HEK293 (cell line): ENCODE measurements around the gene GAREM1.

Experiments used
- CTCF ChIA-PET: fragments of 350-600 bp; formaldehyde crosslinking; extraction: SDS; loops from one replicate; lab custom pipeline; 2021; ENCODE audit warnings: antibody characterized with exemption; lab: Yijun Ruan, JAX
- POLR2A ChIA-PET: fragments of 300-600 bp; formaldehyde crosslinking; extraction: SDS; loops from one replicate; lab custom pipeline; 2020; ENCODE audit warnings: antibody characterized with exemption, inconsistent platforms; lab: Yijun Ruan, JAX
- H3K27ac ChIP-seq: fragments of 200-500 bp; sonication (Bioruptor generic); 2 replicates; pipeline ENCODE4 v1.5.1; 2014; ENCODE audit warnings: low read depth, low read length, control low read depth, inconsistent platforms; ENCODE audit errors: extremely low read depth
- H3K36me3 ChIP-seq, 2 experiments: fragments of 200-500 bp in 1 of 2; sonication (Bioruptor generic) in 1 of 2; 1 replicate in 1 of 2; 2 replicates in 1 of 2; pipeline ENCODE4 v1.5.1; 2014 to 2017; ENCODE audit warnings: inconsistent platforms in 2 of 2, low read length in 2 of 2; ENCODE audit not compliant: control insufficient read depth in 2 of 2, insufficient read depth in 1 of 2
- H3K4me1 ChIP-seq: fragments of 200-500 bp; sonication (Bioruptor generic); 2 replicates; pipeline ENCODE4 v1.5.1; 2014; ENCODE audit warnings: mild to moderate bottlenecking, low read length, inconsistent platforms; ENCODE audit not compliant: control insufficient read depth, insufficient read depth
- H3K4me3 ChIP-seq: 2 replicates; pipeline ENCODE4 v1.5.1; 2011; ENCODE audit warnings: low read depth, mild to moderate bottlenecking, control low read depth, low read length, moderate library complexity
- H3K9me3 ChIP-seq: fragments of 200-500 bp; sonication (Bioruptor generic); 2 replicates; pipeline ENCODE4 v1.5.1; 2014; ENCODE audit warnings: low read depth, low read length, inconsistent platforms; ENCODE audit not compliant: control insufficient read depth, insufficient read depth
- ATF2 ChIP-seq: fragments of 450-650 bp; formaldehyde crosslinking; IDR thresholded peaks from 2 replicates; pipeline ENCODE4 v1.5.1; 2016; ENCODE audit warnings: missing biosample characterization, missing genetic modification characterization, low read depth
- BCL6B ChIP-seq: fragments of 450-650 bp; formaldehyde crosslinking; IDR thresholded peaks from 2 replicates; pipeline ENCODE4 v1.5.1; 2017; ENCODE audit warnings: missing biosample characterization, missing genetic modification characterization
- INSM2 ChIP-seq: fragments of 450-650 bp; formaldehyde crosslinking; IDR thresholded peaks from 2 replicates; pipeline ENCODE4 v1.5.1; 2016; ENCODE audit warnings: missing biosample characterization, missing genetic modification characterization
- KLF10 ChIP-seq: fragments of 450-650 bp; IDR thresholded peaks from 2 replicates; pipeline ENCODE4 v1.5.1; 2018; ENCODE audit warnings: missing biosample characterization, mild to moderate bottlenecking, missing genetic modification characterization
- KLF16 ChIP-seq: fragments of 450-650 bp; formaldehyde crosslinking; IDR thresholded peaks from 2 replicates; pipeline ENCODE4 v1.5.1; 2017; ENCODE audit warnings: missing biosample characterization, missing genetic modification characterization
- KLF8 ChIP-seq: fragments of 450-650 bp; formaldehyde crosslinking; IDR thresholded peaks from 2 replicates; pipeline ENCODE4 v1.5.1; 2016; ENCODE audit warnings: missing biosample characterization, missing genetic modification characterization
- SCRT2 ChIP-seq: fragments of 450-650 bp; formaldehyde crosslinking; IDR thresholded peaks from 2 replicates; pipeline ENCODE4 v1.5.1; 2016; ENCODE audit warnings: missing biosample characterization, missing genetic modification characterization
- SP2 ChIP-seq: fragments of 450-650 bp; formaldehyde crosslinking; IDR thresholded peaks from 2 replicates; pipeline ENCODE4 v1.5.1; 2016; ENCODE audit warnings: missing biosample characterization, missing genetic modification characterization
- ZBTB48 ChIP-seq: fragments of 450-650 bp; formaldehyde crosslinking; IDR thresholded peaks from 2 replicates; pipeline ENCODE4 v1.5.1; 2016; ENCODE audit warnings: missing biosample characterization, missing genetic modification characterization
- ZFP3 ChIP-seq: fragments of 450-650 bp; formaldehyde crosslinking; IDR thresholded peaks from 2 replicates; pipeline ENCODE4 v1.5.1; 2016; ENCODE audit warnings: low read depth, missing biosample characterization, missing genetic modification characterization
- ZNF121 ChIP-seq: fragments of 450-650 bp; formaldehyde crosslinking; IDR thresholded peaks from 2 replicates; pipeline ENCODE4 v1.5.1; 2016; ENCODE audit warnings: missing biosample characterization, missing genetic modification characterization
- ZNF18 ChIP-seq: fragments of 450-650 bp; formaldehyde crosslinking; IDR thresholded peaks from 2 replicates; pipeline ENCODE4 v1.5.1; 2016; ENCODE audit warnings: missing biosample characterization, missing genetic modification characterization
- ZNF202 ChIP-seq: fragments of 450-650 bp; formaldehyde crosslinking; IDR thresholded peaks from 2 replicates; pipeline ENCODE4 v1.5.1; 2016; ENCODE audit warnings: missing biosample characterization, missing genetic modification characterization, borderline replicate concordance
- ZNF24 ChIP-seq: fragments of 450-650 bp; formaldehyde crosslinking; IDR thresholded peaks from 2 replicates; pipeline ENCODE4 v1.5.1; 2016; ENCODE audit warnings: missing biosample characterization, missing genetic modification characterization
- ZNF280D ChIP-seq: fragments of 450-650 bp; formaldehyde crosslinking; IDR thresholded peaks from 2 replicates; pipeline ENCODE4 v1.5.1; 2016; ENCODE audit warnings: missing biosample characterization, missing genetic modification characterization
- ZNF292 ChIP-seq: fragments of 450-650 bp; formaldehyde crosslinking; IDR thresholded peaks from 2 replicates; pipeline ENCODE4 v1.5.1; 2016; ENCODE audit warnings: low read depth, missing biosample characterization, missing genetic modification characterization, borderline replicate concordance
- ZNF391 ChIP-seq: fragments of 450-650 bp; formaldehyde crosslinking; IDR thresholded peaks from 2 replicates; pipeline ENCODE4 v1.5.1; 2016; ENCODE audit warnings: low read depth, missing biosample characterization, missing genetic modification characterization, borderline replicate concordance
- ZNF529 ChIP-seq: fragments of 450-650 bp; formaldehyde crosslinking; IDR thresholded peaks from 2 replicates; pipeline ENCODE4 v1.5.1; 2017; ENCODE audit warnings: missing genetic modification characterization, missing biosample characterization; ENCODE audit not compliant: insufficient replicate concordance
- ZNF530 ChIP-seq: fragments of 450-650 bp; formaldehyde crosslinking; IDR thresholded peaks from 2 replicates; pipeline ENCODE4 v1.5.1; 2016; ENCODE audit warnings: low read depth, missing biosample characterization, missing genetic modification characterization
- ZNF610 ChIP-seq: fragments of 450-650 bp; formaldehyde crosslinking; IDR thresholded peaks from 2 replicates; pipeline ENCODE4 v1.5.1; 2016; ENCODE audit warnings: missing biosample characterization, missing genetic modification characterization, borderline replicate concordance
- ZNF621 ChIP-seq: fragments of 450-650 bp; formaldehyde crosslinking; IDR thresholded peaks from 2 replicates; pipeline ENCODE4 v1.5.1; 2017; ENCODE audit warnings: missing biosample characterization, missing genetic modification characterization
- ZNF624 ChIP-seq: fragments of 450-650 bp; formaldehyde crosslinking; IDR thresholded peaks from 2 replicates; pipeline ENCODE4 v1.5.1; 2017; ENCODE audit warnings: missing biosample characterization, missing genetic modification characterization
- ZNF677 ChIP-seq: fragments of 450-650 bp; IDR thresholded peaks from 2 replicates; pipeline ENCODE4 v1.5.0; 2018; ENCODE audit warnings: missing biosample characterization, mild to moderate bottlenecking, missing genetic modification characterization, moderate library complexity

The GAREM1 gene

GRCh38 chr18:32442575-32442974 is 28.1 kb downstream of the GAREM1 start:
- CTCF ChIA-PET: interaction anchor here (0.5 to 4.5 kb wide), 5 partner anchors 8 to 720 kb away, joined by 3 to 31 read pairs (median 3); partner anchors contain the start of gene GAREM1

GRCh38 chr18:32441533-32441932 is 29.1 kb downstream of the GAREM1 start:
- TF ChIP-seq ZNF610: no peak
- no peaks in the 10 kb centered on the region for H3K36me3 ChIP-seq
- H3K4me3 ChIP-seq: no peak overlapping the region
- CTCF ChIA-PET: interaction anchor here (0.6 to 4.5 kb wide), 7 partner anchors 10 to 719 kb away, joined by 3 to 31 read pairs (median 6); partner anchors contain the start of gene GAREM1
- no peak overlapping the region for H3K27ac ChIP-seq
- no peaks in the 10 kb centered on the region for H3K9me3 ChIP-seq
- no peaks in the 10 kb centered on the region; the same call in 1 of the 2 replicates for H3K4me1 ChIP-seq
- POLR2A ChIA-PET: interaction anchor here (0.7 kb wide), 1 partner anchor 46 kb away, joined by 3 read pairs; no protein-coding TSS in a partner anchor

More at GRCh38 chr18:32442575-32442974, 28.1 kb downstream of the GAREM1 start:
- POLR2A ChIA-PET: interaction anchor here (0.7 kb wide), 1 partner anchor 45 kb away, joined by 3 read pairs; no protein-coding TSS in a partner anchor
- no peak for TF ChIP-seq ZNF280D (tag by site-specific recombination)
- no peak for TF ChIP-seq ATF2 (tag by site-specific recombination)
- TF ChIP-seq SP2 (tag by site-specific recombination): no peak
- TF ChIP-seq ZNF530 (tag by site-specific recombination): no peak
- no peak for TF ChIP-seq ZFP3
- no peak for TF ChIP-seq INSM2 (tag by site-specific recombination)
- no peak for TF ChIP-seq ZNF24 (tag by site-specific recombination)
- TF ChIP-seq BCL6B (tag by site-specific recombination): no peak
- no peak for TF ChIP-seq ZNF677
- TF ChIP-seq KLF8 (tag by site-specific recombination): no peak
- no peaks in the 10 kb centered on the region for H3K9me3 ChIP-seq
- peaks cover 2% of the 10 kb centered on the region for H3K4me1 ChIP-seq
- no peak overlapping the region for H3K27ac ChIP-seq
- no peak overlapping the region for H3K4me3 ChIP-seq
- H3K36me3 ChIP-seq: no peaks in the 10 kb centered on the region

- ChIA-PET CTCF (interaction anchor here (0.6 to 4.5 kb wide), 18 partner anchors 11 to 742 kb away, joined by 3 to 31 read pairs (median 4); partner anchors contain the start of gene GAREM1), POLR2A (interaction anchor here (0.5 kb wide), 1 partner anchor 17 kb away, joined by 4 read pairs; no protein-coding TSS in a partner anchor)
- Histone ChIP-seq H3K36me3 (no peaks in the 10 kb centered on the region), H3K4me3 (no peak overlapping the region), H3K4me1 (no peaks in the 10 kb centered on the region), H3K27ac (no peak overlapping the region), H3K9me3 (no peaks in the 10 kb centered on the region)
- TF ChIP-seq SCRT2 (tag by site-specific recombination): no peak
- TF ChIP-seq ZNF292 (tag by site-specific recombination): no peak
- TF ChIP-seq KLF16: no peak
- TF ChIP-seq ZNF624 (tag by site-specific recombination): no peak
- TF ChIP-seq KLF10: no peak
- no peak for TF ChIP-seq ZBTB48 (tag by site-specific recombination)
- TF ChIP-seq ZNF18 (tag by site-specific recombination): no peak
- no peak for TF ChIP-seq ZNF121 (tag by site-specific recombination)
- no peak for TF ChIP-seq ZNF391 (tag by site-specific recombination)
- no peak for TF ChIP-seq ZNF529 (tag by site-specific recombination)
- no peak for TF ChIP-seq ZNF202 (tag by site-specific recombination)
- no peak for TF ChIP-seq ZNF621 (tag by site-specific recombination)
Observed at GRCh38 chr18:32440518-32440917, 30.2 kb downstream of the GAREM1 start.
